Chondrocyte (in vitro differentiated cells): ENCODE results near the gene MEX3A. TPM values are rescaled to one million over a fixed set of nuclear protein-coding genes. Genes with fewer than 3 reads are reported as not detected.
"Not testable (repeated sequence)": the region's sequence is repeated elsewhere in the genome, so short reads cannot be mapped to it uniquely, and the experiment has no call there.

Source experiments
- DNase-seq: peaks from one replicate; pipeline ENCODE4 v3.0.0; 2021; ENCODE audit warnings: mixed read lengths, low spot score
- H3K27ac Mint-ChIP-seq: one replicate; pipeline ENCODE4 v1.8.0; 2021; ENCODE audit warnings: mild to moderate bottlenecking, moderate library complexity, mixed read lengths; ENCODE audit not compliant: unreplicated experiment
- H3K27me3 Mint-ChIP-seq: 2 replicates; pipeline ENCODE4 v1.8.0; 2021; ENCODE audit warnings: low read depth, mixed read lengths
- H3K36me3 Mint-ChIP-seq: 2 replicates; pipeline ENCODE4 v1.8.0; 2021; ENCODE audit warnings: low read depth, mixed read lengths
- H3K4me1 Mint-ChIP-seq: 2 replicates; pipeline ENCODE4 v1.8.0; 2021; ENCODE audit warnings: low read depth, mild to moderate bottlenecking, mixed read lengths
- H3K4me3 Mint-ChIP-seq: one replicate; pipeline ENCODE4 v1.8.0; 2021; ENCODE audit warnings: mild to moderate bottlenecking, moderate library complexity, mixed read lengths; ENCODE audit not compliant: unreplicated experiment
- H3K9me3 Mint-ChIP-seq: 2 replicates; pipeline ENCODE4 v1.8.0; 2021; ENCODE audit warnings: low read depth, mixed read lengths
- CTCF ChIP-seq: fragments of 200-600 bp; sonication (generic); IDR thresholded peaks from 2 replicates; pipeline ENCODE4 v1.5.0; 2021; ENCODE audit warnings: antibody characterized with exemption, mild to moderate bottlenecking, moderate library complexity
- total RNA-seq: library from RNA; stranded (reverse); gene quantifications from 3 replicates; pipeline ENCODE4 v1.2.1, GENCODE V29; 2021

The MEX3A gene
- total RNA-seq, 1 donor from 2014 or later: 12.7 TPM

- H3K4me1 Mint-ChIP-seq: peaks cover 84% of the 10 kb centered on the region
- H3K36me3 Mint-ChIP-seq: peaks cover 12% of the 10 kb centered on the region
- no peaks in the 10 kb centered on the region for H3K9me3 Mint-ChIP-seq
- peak overlapping the region; percentile 96 for H3K27ac Mint-ChIP-seq
- no peaks in the 10 kb centered on the region for H3K27me3 Mint-ChIP-seq
- DNase-seq: no peak
- peak overlapping the region; percentile 98 for H3K4me3 Mint-ChIP-seq
- TF ChIP-seq CTCF: no peak
These were observed 38.1 kb upstream of the MEX3A start for GRCh38 chr1:156120318-156120717.

GRCh38 chr1:156119503-156120209, 37.4 kb upstream of the MEX3A start:
- Mint-ChIP-seq H3K9me3 (no peaks in the 10 kb centered on the region), H3K27ac (peak overlapping the region; percentile 96), H3K4me1 (peaks cover 77% of the 10 kb centered on the region), H3K4me3 (peak overlapping the region; percentile 98), H3K27me3 (no peaks in the 10 kb centered on the region), H3K36me3 (peaks cover 15% of the 10 kb centered on the region)
- DNase-seq: no peak
- TF ChIP-seq CTCF: peak; percentile 34

- no peaks in the 10 kb centered on the region for H3K27me3 Mint-ChIP-seq
- no peak for TF ChIP-seq CTCF
- no peak for DNase-seq
- H3K4me3 Mint-ChIP-seq: peak overlapping the region; percentile 98
- H3K27ac Mint-ChIP-seq: peak overlapping the region; percentile 96
- peaks cover 17% of the 10 kb centered on the region for H3K36me3 Mint-ChIP-seq
- no peaks in the 10 kb centered on the region for H3K9me3 Mint-ChIP-seq
- H3K4me1 Mint-ChIP-seq: peaks cover 75% of the 10 kb centered on the region
These were observed 36.1 kb upstream of the MEX3A start for GRCh38 chr1:156118177-156118868.

- Mint-ChIP-seq H3K36me3 (peaks cover 17% of the 10 kb centered on the region), H3K9me3 (no peaks in the 10 kb centered on the region), H3K4me1 (peaks cover 74% of the 10 kb centered on the region), H3K27ac (peak overlapping the region; percentile 90), H3K27me3 (no peaks in the 10 kb centered on the region), H3K4me3 (peak overlapping the region; percentile 98)
- no peak for DNase-seq
- TF ChIP-seq CTCF: no peak
These were observed 35.3 kb upstream of the MEX3A start for GRCh38 chr1:156117414-156118176.

- not testable (repeated sequence) for H3K9me3 Mint-ChIP-seq, DNase-seq, H3K27me3 Mint-ChIP-seq
- Mint-ChIP-seq H3K4me3 (peak overlapping the region; percentile 98), H3K4me1 (peaks cover 74% of the 10 kb centered on the region), H3K36me3 (peaks cover 17% of the 10 kb centered on the region), H3K27ac (peak overlapping the region; percentile 99)
These were observed 34.5 kb upstream of the MEX3A start for GRCh38 chr1:156116731-156117130.
